Endodermal cell (in vitro differentiated cells): ENCODE measurements around the gene NLRP3. TPM values are rescaled to one million over a fixed set of nuclear protein-coding genes. Genes with fewer than 3 reads are reported as not detected.

ENCODE experiments used
- DNase-seq: peaks from one replicate; pipeline ENCODE4 v3.0.0-alpha.2; 2017
- H3K27ac ChIP-seq: 2 replicates; pipeline ENCODE4 v1.5.1; 2013; ENCODE audit warnings: mild to moderate bottlenecking, low read depth, low read length, moderate library complexity
- H3K27me3 ChIP-seq: 2 replicates; pipeline ENCODE4 v1.6.1; 2013; ENCODE audit warnings: mild to moderate bottlenecking, low read length, moderate library complexity; ENCODE audit not compliant: insufficient read depth, control insufficient read depth, poor library complexity, severe bottlenecking
- H3K36me3 ChIP-seq: 2 replicates; pipeline ENCODE4 v1.7.0; 2013; ENCODE audit warnings: mild to moderate bottlenecking, low read length, moderate library complexity; ENCODE audit not compliant: control insufficient read depth, insufficient read depth
- H3K4me1 ChIP-seq: one replicate; pipeline ENCODE4 v1.7.0; 2013; ENCODE audit warnings: low read length; ENCODE audit not compliant: control insufficient read depth, insufficient read depth
- H3K4me3 ChIP-seq: 2 replicates; pipeline ENCODE4 v1.5.1; 2013; ENCODE audit warnings: mild to moderate bottlenecking, low read length, moderate library complexity
- H3K9ac ChIP-seq: 2 replicates; pipeline ENCODE4 v1.6.1; 2013; ENCODE audit warnings: mild to moderate bottlenecking, low read length, moderate library complexity; ENCODE audit not compliant: poor library complexity, severe bottlenecking; ENCODE audit errors: extremely low read depth
- H3K9me3 ChIP-seq: 2 replicates; pipeline ENCODE4 v1.6.1; 2013; ENCODE audit warnings: mild to moderate bottlenecking, low read length, moderate library complexity; ENCODE audit not compliant: control insufficient read depth
- H3K27ac Mint-ChIP-seq: 2 replicates; pipeline ENCODE4 v1.8.0; 2020; ENCODE audit warnings: mixed read lengths
- H3K27me3 Mint-ChIP-seq: 2 replicates; pipeline ENCODE4 v1.8.0; 2021; ENCODE audit warnings: mild to moderate bottlenecking, mixed read lengths; ENCODE audit not compliant: insufficient read depth
- H3K36me3 Mint-ChIP-seq: 2 replicates; pipeline ENCODE4 v1.8.0; 2020; ENCODE audit warnings: low read depth, mixed read lengths
- H3K4me1 Mint-ChIP-seq: 2 replicates; pipeline ENCODE4 v1.8.0; 2020; ENCODE audit warnings: mixed read lengths
- H3K4me3 Mint-ChIP-seq: 2 replicates; pipeline ENCODE4 v1.8.0; 2020; ENCODE audit warnings: mild to moderate bottlenecking, moderate library complexity, mixed read lengths
- H3K9me3 Mint-ChIP-seq: 2 replicates; pipeline ENCODE4 v1.8.0; 2020; ENCODE audit warnings: mild to moderate bottlenecking, mixed read lengths
- CTCF ChIP-seq: fragments of 200-600 bp; sonication (generic); conservative IDR thresholded peaks from 2 replicates; pipeline ENCODE4 v1.5.0; 2021; ENCODE audit warnings: antibody characterized with exemption, mild to moderate bottlenecking
- WGBS, 2 experiments: methylation state at CpG; one replicate each; pipeline versions ENCODE4 v1.1.5 to v1.1.7; 2013; ENCODE audit warnings: missing lambda C conversion rate in 2 of 2, mixed read lengths in 1 of 2; ENCODE audit not compliant: insufficient coverage in 1 of 2, insufficient read length in 1 of 2; 5-methylcytosine and 5-hydroxymethylcytosine counted together
- total RNA-seq, 2 donors: library from RNA; stranded (reverse); fragmentation: NEBNext Ultra II Directional in 1 of 2; extraction: Animal tissue kit (Norgen Biotek cat#: 25700) in 1 of 2; gene quantifications; 2 replicates in 1 of 2; 3 replicates in 1 of 2; pipeline ENCODE4 v1.2.1, GENCODE V29; 2021

NLRP3 gene
- total RNA-seq, 2 donors from 2014 or later, result 0.09 TPM; not detected in 1

- DNase-seq, result no peak
- Mint-ChIP-seq H3K9me3 (no peaks in the 10 kb centered on the region), H3K27ac (no peak overlapping the region), H3K4me3 (no peak overlapping the region), H3K4me1 (no peaks in the 10 kb centered on the region), H3K27me3 (no peaks in the 10 kb centered on the region), H3K36me3 (no peaks in the 10 kb centered on the region)
- Histone ChIP-seq H3K4me3 (no peak overlapping the region), H3K9me3 (no peaks in the 10 kb centered on the region), H3K27ac (no peak overlapping the region), H3K36me3 (no peaks in the 10 kb centered on the region), H3K9ac (no peak overlapping the region), H3K27me3 (no peaks in the 10 kb centered on the region), H3K4me1 (no peaks in the 10 kb centered on the region)
- 85 to 91% methylated on average over 8 to 11 of the region's 13 CpGs for WGBS, 2 experiments
- no peak for TF ChIP-seq CTCF
These were observed 19.2 kb downstream of the NLRP3 start for GRCh38 chr1:247435030-247435758.

GRCh38 chr1:247435759-247436147 lies 19.8 kb downstream of the NLRP3 start:
- no peaks in the 10 kb centered on the region for H3K4me1 Mint-ChIP-seq
- Histone ChIP-seq H3K4me3 (no peak overlapping the region), H3K9ac (no peak overlapping the region), H3K27ac (no peak overlapping the region), H3K27me3 (no peaks in the 10 kb centered on the region), H3K4me1 (no peaks in the 10 kb centered on the region), H3K9me3 (no peaks in the 10 kb centered on the region), H3K36me3 (no peaks in the 10 kb centered on the region)
- H3K36me3 Mint-ChIP-seq, result no peaks in the 10 kb centered on the region
- no peak overlapping the region for H3K27ac Mint-ChIP-seq
- no peak overlapping the region for H3K4me3 Mint-ChIP-seq
- no peak for DNase-seq
- no peak for TF ChIP-seq CTCF
- H3K9me3 Mint-ChIP-seq, result no peaks in the 10 kb centered on the region
- WGBS, 2 experiments, result 92 to 93% methylated on average over 2 to 3 of the region's 3 CpGs
- no peaks in the 10 kb centered on the region for H3K27me3 Mint-ChIP-seq

GRCh38 chr1:247437551-247438505 lies 21.9 kb downstream of the NLRP3 start:
- no peaks in the 10 kb centered on the region for H3K36me3 ChIP-seq
- TF ChIP-seq CTCF, result no peak
- DNase-seq, result no peak
- H3K27me3 ChIP-seq, result no peaks in the 10 kb centered on the region
- H3K9ac ChIP-seq, result no peak overlapping the region
- no peak overlapping the region for H3K27ac ChIP-seq
- no peaks in the 10 kb centered on the region for H3K9me3 ChIP-seq
- Mint-ChIP-seq H3K4me1 (peaks cover 8% of the 10 kb centered on the region), H3K4me3 (no peak overlapping the region), H3K9me3 (no peaks in the 10 kb centered on the region), H3K27ac (no peak overlapping the region), H3K36me3 (no peaks in the 10 kb centered on the region), H3K27me3 (no peaks in the 10 kb centered on the region)
- 81 to 88% methylated on average over 15 to 17 of the region's 17 CpGs for WGBS, 2 experiments
- no peak overlapping the region for H3K4me3 ChIP-seq
- no peaks in the 10 kb centered on the region for H3K4me1 ChIP-seq
